Forelimb muscle (tissue), 1 donor: ENCODE data around the gene POLR3B. TPM values are rescaled to one million over a fixed set of nuclear protein-coding genes. Genes with fewer than 3 reads are reported as not detected.

ENCODE experiments used
- polyA plus RNA-seq: library from polyadenylated mRNA; unstranded; fragments of 120-200 nt; gene quantifications from one replicate; pipeline ENCODE4 v1.2.1, GENCODE V29; 2013; ENCODE audit not compliant: insufficient read length

Gene POLR3B
- polyA plus RNA-seq, 1 donor: 11.4 TPM

Other genes starting within 250 kb of the POLR3B start
- 9.6 TPM for gene NUAK1, start 218.8 kb upstream of the POLR3B start, polyA plus RNA-seq
- gene CKAP4, start 109.7 kb upstream of the POLR3B start, polyA plus RNA-seq: 73.5 TPM
- gene TCP11L2, start 55.0 kb upstream of the POLR3B start, polyA plus RNA-seq: 11.4 TPM
- 0.15 TPM for gene RFX4, start 225.3 kb downstream of the POLR3B start, polyA plus RNA-seq